ENCODE results near the gene SERTAD2.

The SERTAD2 gene

GRCh38 chr2:64670047-64670446, 16.3 kb upstream of the SERTAD2 start:
- DNase-seq, result no peak

GRCh38 chr2:64669288-64669687, 15.6 kb upstream of the SERTAD2 start:
- no peak for DNase-seq

GRCh38 chr2:64668542-64668941, 14.8 kb upstream of the SERTAD2 start:
- DNase-seq, result no peak

GRCh38 chr2:64667535-64667934, 13.8 kb upstream of the SERTAD2 start:
- no peak for DNase-seq

GRCh38 chr2:64666810-64667438, 13.2 kb upstream of the SERTAD2 start:
- DNase-seq, result no peak

GRCh38 chr2:64665709-64666108, 12.0 kb upstream of the SERTAD2 start:
- no peak for DNase-seq

- no peak for DNase-seq
Observed at GRCh38 chr2:64663402-64663801, 9.7 kb upstream of the SERTAD2 start.

GRCh38 chr2:64661741-64662169, 8.0 kb upstream of the SERTAD2 start:
- no peak for DNase-seq

GRCh38 chr2:64659252-64659651, 5.5 kb upstream of the SERTAD2 start:
- DNase-seq, result no peak

- DNase-seq, result no peak
Observed at GRCh38 chr2:64658269-64658668, 4.6 kb upstream of the SERTAD2 start.

GRCh38 chr2:64657411-64657810, 3.7 kb upstream of the SERTAD2 start:
- DNase-seq, result no peak

- no peak for DNase-seq
Observed at GRCh38 chr2:64656379-64656778, 2.7 kb upstream of the SERTAD2 start.

GRCh38 chr2:64655873-64656272, 2.2 kb upstream of the SERTAD2 start:
- DNase-seq, result no peak

GRCh38 chr2:64655018-64655664, 1.4 kb upstream of the SERTAD2 start:
- peak; percentile 45 for DNase-seq

GRCh38 chr2:64654063-64654811, 524 bp upstream of the SERTAD2 start:
- peak; percentile 63 for DNase-seq

- no peak for DNase-seq
Observed at GRCh38 chr2:64652231-64653108, 1.2 kb downstream of the SERTAD2 start.

GRCh38 chr2:64651590-64651989, 2.1 kb downstream of the SERTAD2 start:
- no peak for DNase-seq

- DNase-seq, result no peak
Observed at GRCh38 chr2:64650722-64651338, 2.9 kb downstream of the SERTAD2 start.

GRCh38 chr2:64650296-64650695, 3.4 kb downstream of the SERTAD2 start:
- DNase-seq, result no peak

GRCh38 chr2:64649626-64650025, 4.1 kb downstream of the SERTAD2 start:
- no peak for DNase-seq

- no peak for DNase-seq
Observed at GRCh38 chr2:64649013-64649484, 4.7 kb downstream of the SERTAD2 start.

Measured in activated naive CD4-positive, alpha-beta T cell treated with anti-CD3 and anti-CD28 coated beads, Interleukin-2, amount 50 U/mL, for 16 hours (primary cell).